NCI-H2227 treated with DMSO at 0.1 percent for 48 hours (cell line): ENCODE measurements around the gene DRD4.
"Not testable (repeated sequence)": the region's sequence is repeated elsewhere in the genome, so short reads cannot be mapped to it uniquely, and the experiment has no call there.

Experiments
- DNase-seq: peaks from one replicate; lab custom pipeline; 2025; lab: John Stamatoyannopoulos, UW

DRD4 gene

DNA sequence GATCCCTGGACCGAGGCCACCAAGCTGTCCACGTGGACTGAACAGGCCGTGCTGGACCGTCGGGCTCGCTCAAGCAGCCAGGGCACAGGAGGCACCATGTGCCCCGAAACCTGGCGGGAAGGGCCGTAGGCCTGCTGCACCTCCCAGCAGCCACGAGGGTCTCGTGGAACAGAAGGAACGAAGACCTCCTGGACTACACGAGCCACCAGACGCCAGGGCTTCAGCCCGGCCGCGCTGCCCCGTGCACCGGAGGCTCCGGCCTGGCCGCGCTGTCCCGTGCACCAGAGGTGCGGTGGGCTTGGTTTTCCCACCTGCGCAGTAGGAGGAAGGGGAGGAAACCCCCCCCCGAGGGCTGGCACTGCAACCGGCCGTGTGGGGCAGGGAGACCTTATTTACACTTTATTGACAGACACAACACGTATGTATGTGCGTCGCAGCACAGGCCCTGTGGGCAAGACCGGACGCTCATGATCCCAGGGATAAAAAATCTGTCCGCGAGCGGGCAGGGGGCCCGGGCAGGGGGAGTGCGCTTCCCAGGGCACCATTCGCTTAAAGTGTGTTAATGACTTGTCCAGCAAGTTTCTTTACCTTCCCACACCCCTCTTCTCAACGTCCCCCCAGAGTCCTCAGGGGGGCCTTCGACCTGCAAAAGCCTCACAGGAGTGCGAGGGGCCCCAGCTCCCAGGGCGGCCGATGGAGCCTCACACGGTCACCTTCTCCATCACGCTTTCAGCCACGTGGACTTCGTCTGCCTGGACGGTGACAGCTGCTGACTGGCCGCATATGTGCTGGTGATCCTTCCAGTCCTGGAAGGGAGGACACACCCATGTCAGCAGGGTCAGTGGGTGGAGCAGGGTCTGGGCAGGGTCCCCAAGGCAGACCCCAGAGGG lies 7.0 kb downstream of the DRD4 start:
- no peak for DNase-seq

DNA sequence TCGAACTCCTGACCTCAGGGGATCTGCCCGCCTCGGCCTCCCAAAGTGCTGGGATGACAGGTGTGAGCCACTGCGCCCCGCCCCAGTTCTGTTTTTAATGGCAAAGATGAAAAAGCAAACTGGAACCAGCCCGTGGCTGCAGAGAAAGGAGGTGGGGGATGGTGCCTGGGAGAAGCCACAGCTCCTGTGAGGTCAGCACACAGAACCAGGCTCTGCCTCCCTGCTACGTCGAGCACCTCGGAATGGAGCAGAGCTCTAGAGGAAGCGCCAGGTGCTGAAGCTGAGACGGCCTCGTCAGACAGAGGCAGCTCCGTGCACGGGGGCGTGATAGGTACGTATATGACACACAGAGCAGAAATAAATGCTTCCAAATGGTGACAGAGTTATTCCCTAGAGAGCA lies 8.5 kb downstream of the DRD4 start:
- DNase-seq = no peak

DNA sequence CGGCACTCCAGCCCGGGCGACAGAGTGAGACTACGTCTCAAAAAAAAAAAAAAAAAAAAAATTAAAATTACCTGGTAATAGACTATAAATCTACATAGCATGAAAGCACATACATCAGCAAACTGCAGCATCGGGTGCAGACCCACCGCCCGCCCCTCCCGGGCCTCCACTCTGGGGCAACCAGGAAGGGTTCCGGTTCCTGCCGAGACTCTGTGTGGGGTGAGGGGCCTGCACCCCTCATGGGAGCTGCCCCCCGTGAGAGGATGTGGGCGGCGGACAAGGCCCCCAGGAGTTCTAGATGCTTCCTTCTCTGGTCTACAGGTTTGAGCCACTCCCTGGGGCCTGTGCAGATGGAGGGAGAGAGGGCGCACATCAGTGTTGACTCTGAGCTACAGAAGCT lies 9.1 kb downstream of the DRD4 start:
- no peak for DNase-seq

DNA sequence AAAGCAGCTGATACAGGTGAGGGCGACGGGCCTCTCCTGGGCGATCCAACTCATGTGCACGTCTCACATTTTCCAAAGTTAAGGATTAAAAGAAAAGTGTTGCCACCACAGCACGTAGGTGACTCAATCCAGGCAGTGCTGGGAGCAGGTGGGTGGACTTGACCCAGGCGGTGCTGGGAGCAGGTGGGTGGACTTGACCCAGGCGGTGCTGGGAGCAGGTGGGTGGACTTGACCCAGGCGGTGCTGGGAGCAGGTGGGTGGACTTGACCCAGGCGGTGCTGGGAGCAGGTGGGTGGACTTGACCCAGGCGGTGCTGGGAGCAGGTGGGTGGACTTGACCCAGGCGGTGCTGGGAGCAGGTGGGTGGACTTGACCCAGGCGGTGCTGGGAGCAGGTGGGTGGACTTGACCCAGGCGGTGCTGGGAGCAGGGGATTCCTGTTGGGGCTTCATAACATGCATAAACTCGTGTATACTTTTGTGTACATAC lies 10.6 kb downstream of the DRD4 start:
- DNase-seq = not testable (repeated sequence)

DNA sequence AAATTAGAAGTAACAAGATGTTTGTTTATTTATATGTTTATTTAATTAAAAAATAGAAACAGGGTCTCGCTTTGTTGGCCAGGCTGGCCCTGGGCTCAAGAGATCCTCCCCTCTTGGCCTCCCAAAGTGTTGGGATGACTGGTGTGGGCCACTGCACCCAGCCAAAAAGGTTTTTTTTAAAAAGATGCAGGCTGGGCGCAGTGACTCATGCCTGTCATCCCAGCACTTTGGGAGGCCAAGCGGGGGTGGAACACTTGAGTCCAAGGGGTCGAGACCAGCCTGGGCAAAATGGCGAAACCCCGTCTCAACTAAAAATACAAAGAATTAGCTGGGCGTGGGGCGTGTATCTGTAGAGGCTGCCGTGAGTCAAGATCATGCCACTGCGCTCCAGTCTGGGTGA lies 13.4 kb downstream of the DRD4 start:
- no peak for DNase-seq

DNA sequence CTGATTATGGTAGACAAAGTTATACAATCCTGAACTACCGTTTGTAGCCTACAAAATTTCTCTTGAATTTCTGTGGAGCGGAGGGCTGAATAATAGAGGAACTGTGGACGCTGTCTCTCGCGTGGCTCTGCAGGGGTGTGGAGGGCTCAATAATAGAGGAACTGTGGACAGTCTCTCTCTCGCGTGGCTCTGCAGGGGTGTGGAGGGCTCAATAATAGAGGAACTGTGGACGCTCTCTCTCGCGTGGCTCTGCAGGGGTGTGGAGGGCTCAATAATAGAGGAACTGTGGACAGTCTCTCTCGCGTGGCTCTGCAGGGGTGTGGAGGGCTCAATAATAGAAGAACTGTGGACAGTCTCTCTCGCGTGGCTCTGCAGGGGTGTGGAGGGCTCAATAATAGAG lies 16.1 kb downstream of the DRD4 start:
- not testable (repeated sequence) for DNase-seq

DNA sequence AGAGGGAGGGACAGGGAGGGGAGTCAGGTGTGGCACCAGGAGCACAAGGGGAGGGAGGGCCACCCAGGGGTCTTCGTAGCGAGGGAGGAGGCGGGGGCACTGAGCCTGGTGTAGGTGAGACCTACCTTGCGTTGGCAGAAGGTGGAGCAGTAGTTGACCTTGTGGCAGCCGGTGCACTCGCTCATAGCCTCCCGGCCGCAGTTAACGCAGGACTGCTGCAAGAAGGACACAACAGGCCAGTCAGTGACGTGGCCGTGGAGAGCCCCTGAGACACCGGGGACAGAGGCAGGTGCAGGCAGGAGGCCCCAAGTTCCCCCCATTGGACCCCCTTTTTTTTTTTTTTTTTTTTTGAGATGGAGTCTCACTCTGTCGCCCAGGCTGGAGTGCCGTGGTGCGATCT lies 16.8 kb downstream of the DRD4 start:
- DNase-seq = no peak

DNA sequence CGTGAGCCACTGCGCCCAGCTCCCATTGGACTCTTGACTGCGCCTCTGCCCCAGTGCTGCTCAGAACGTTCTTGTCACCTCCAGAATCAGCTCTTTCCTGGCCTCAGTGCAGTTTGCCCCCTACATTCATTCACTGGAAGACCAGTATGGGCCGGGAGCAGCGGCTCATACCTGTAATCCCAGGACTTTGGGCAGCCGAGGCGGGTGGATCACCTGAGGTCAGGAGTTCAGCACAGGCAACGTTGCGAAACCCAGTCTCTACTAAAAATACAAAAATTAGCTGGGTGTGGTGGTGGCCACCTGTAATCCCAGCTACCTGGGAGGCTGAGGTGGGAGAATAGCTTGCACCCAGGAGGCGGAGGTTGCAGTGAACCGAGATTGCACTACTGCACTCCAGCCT lies 17.4 kb downstream of the DRD4 start:
- DNase-seq = not testable (repeated sequence)

DNA sequence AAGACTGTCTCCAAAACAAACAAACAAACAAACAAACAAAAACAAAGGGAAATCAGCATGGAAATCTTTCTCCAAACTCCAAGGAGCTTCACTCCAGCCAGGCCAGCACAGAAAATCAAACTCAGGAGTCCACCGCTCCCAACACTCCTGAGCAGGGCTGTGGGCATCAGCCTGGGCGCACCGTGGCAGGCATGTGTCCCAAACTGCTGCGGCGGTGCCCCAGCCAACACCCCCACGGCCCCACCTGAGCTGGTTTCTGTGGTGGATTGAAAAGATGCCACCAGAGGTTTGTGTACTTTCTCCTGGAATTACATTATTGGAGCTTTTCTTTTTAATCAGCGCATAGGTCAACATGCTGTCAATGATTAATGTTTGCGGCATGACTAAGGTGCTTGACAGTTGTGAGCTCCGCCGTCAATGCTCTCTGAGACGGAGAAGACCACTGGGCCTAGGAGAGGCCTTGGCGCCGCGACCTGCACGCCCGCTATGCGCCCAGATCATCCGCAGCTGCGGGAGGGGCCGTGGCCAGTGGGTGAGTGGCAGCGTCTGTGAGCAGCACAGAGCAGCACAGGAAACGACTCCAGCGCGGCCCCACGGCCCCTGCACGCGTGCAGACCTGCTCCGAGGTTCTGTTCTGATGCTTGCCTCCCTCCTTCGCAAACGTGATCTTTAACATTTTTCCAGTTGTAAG lies 18.1 kb downstream of the DRD4 start:
- no peak for DNase-seq

DNA sequence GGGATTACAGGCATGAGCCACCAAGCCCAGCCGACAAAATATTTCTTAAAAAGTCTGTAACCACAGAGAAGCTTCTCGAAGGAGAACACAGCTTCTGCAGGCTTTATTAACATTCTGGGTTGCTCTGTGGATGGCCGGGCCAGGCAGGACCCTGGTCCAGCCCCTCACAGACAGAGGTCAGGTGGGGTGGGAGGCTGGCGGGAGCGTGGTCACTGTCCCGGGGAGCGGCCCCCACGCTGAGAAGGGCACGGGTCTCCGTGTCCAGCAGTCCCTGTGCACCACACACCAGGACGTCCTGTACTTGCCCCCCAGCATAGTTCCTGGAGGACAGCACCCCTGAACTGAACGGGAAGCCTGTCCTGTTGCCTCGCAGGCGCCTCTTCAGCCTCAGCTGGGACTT lies 19.4 kb downstream of the DRD4 start:
- no peak for DNase-seq

DNA sequence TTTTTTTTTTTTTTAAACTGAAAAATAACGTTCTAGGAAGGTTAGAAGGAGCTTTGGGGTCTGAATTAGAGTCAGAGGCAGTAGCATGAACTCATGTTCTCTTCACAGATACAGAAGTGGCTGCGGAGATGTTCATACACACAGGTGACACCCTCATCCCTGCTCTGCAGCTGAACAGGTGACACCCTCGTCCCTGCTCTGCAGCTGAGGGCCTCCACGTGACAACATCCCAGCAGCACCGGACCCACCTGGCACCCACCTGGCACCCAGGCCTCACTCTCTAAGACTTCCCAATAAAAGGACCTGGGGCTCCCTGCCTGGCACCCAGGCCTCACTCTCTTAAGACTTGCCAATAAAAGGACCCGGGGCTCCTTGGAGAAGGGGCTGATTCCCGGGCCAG lies 19.8 kb downstream of the DRD4 start:
- no peak for DNase-seq

DNA sequence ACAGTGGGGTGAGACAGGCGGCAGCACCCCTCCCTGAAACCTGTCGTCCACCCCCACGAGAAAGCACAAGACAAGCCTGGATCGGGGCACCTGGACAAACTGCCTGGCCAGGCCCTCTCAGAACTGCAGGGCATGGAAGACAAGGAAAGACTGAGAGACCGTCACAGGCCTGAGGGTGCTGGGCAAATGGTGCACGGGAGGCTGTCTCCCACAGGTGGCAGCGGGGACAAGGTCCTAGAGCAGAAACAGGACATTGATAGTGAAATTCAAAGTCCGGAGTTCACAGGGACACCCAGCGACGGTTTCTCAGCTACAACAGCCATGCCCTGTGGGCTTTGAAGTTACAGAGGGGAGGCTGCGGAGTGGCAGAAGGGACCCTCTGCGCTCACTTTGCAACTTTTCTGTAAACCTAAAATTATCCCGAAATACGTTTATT lies 20.6 kb downstream of the DRD4 start:
- DNase-seq = no peak

DNA sequence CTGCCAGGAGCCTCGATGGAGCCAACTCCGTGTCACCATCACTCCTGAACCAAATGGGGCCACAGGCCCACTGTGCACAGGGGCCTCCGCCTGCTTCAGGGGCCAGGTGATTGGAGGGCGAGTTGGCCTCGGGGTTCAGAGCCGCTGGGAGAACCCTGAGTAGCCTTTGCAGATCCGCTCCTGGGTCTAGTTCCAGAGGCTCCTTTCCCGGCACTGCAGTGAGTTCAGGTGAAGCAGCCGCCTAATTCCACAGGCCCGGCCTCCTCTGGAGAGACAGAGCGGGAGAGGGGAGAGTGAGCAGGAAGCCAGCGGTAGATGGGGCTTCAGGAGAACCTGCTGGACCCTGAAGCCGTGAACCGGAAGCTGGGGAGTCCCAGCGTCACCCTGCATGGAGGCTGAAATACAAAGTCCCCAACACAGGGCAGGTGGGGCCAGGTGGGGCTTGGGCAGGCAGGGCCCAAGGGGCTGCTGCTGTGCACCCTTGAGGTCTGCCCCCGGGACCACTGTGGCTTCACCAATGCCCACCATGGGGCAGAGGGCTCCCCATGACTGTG lies 22.5 kb downstream of the DRD4 start:
- DNase-seq = no peak

DNA sequence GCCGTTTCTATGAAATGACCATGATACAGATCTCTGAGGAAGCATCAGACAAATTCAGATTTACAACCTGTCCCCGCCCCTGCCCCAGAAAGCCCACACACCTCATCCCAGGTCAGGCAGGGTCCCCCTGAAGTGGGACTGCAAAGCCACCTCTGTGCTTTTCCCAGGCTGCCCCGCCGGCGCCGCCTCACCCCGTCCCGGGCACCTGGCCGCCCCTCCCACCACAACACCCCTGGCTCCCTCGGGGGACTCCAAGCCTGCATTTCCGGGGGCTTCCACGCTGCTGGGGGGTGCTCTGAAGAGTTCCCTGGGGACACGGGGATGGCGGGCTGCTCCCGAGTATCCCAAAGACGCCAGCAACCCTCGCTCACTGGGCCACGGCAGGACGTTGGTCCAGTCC lies 23.2 kb downstream of the DRD4 start:
- no peak for DNase-seq

DNA sequence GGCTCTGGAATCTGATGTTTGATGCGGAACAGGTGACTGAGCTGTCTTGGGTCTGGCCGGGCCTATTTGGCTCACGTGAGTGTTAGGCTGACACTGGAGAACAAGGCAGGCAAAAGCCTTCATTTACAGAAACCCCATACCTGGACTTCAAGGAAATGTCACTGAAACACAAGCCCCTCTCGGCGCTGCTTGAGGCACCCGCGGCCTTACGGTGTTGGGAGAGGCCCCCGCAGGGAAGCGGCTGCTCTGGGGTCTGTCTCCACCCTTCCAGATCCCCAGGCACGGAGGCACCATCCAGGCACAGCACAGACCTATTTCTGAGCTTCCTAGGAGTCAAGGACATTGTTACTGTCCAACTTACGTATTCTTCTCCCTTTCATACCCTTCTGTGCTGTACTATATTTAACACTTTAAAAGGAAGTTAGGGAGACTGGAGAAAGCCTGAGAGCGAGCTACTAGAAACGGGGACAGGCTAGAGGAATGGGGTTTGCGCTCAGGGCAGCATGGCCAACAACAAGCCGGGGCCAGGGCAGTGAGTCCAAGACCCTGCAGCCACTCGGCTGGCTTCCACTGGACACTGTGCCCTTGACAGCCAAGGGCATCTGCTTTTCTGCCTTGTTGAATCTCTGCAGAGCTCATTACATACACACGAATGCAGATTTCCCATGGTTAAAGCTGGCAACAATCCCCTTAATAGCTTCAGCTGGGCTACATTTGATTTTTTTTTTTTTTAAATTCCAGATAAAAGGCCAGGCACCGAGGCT lies 23.8 kb downstream of the DRD4 start:
- DNase-seq = no peak

DNA sequence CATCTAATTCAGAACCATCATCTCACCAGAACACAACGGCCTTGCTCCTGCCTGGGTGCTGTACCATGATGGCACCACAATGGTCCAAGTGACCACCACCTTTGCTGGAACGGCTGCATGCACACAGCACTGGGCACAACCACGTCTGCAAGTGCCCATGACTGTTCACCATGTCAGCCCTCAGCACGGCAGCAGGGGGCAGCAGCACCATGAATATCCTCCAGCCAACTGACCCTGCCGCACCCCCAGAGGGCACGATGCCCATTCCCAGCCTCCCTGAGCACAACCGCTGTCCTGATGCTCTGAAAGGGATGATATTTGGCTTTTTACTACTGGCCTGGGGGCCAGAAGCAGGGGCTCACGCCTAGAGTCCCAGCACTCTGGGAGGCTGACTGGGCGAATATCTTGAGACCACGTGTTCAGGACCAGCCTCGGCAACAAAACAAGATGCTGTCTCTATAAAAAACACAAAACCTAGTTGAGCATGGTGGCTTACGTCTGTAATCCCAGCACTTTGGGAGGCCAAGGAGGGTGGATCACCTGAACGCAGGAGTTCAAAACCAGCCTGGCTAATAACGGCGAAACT lies 25.7 kb downstream of the DRD4 start:
- peak; percentile 21 for DNase-seq

DNA sequence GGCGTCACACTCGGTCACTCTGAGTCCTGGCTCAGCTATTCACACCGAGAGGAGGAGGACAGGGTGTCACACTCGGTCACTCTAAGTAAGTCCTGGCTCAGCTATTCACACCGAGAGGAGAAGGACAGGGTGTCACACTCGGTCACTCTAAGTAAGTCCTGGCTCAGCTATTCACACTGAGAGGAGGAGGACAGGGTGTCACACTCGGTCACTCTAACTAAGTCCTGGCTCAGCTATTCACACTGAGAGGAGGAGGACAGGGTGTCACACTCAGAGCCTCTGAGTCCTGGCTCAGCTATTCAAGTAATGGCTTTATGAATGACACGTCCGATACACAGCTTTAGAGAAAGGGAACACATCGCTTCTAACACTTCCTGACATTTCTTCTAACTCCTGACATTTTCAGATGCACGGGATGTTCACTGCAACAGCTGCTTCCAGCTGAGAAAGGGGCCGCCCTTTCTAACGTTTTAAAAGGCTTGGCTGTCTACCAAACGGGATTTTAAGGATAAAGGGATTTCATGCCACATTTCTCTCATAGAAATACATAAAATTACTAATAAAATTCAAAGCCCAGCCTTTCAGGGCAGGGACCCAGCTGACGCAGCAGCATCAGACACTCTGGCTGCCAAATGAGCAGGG lies 28.1 kb downstream of the DRD4 start:
- peak; percentile 60 for DNase-seq

DNA sequence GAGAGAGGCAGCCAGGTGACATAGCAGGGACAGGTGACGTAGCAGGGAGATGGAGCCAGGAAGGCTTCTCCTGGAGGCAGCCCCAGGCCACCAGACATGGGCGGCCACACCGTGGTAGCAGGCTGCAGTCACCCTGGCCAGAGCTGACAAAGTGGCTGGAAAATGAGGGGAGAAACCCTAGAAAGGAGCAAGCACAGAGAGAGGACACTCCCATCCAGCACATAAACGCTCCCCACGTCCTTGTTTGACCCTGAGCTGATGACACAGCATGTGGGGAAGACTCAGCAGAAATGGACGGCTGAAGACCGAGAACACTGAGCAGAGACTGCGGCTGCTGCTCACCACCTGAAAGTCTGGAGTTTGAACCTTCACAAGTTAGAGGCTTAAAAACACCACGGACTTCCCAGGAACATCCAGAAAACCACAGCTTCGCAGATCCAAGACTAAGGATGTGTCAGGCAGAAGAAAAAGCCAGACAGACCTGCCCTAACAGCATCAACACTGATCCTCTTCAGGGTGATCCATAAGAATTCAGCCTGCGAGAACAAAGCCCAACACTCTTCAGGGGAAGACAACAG lies 28.7 kb downstream of the DRD4 start:
- peak; percentile 70 for DNase-seq

DNA sequence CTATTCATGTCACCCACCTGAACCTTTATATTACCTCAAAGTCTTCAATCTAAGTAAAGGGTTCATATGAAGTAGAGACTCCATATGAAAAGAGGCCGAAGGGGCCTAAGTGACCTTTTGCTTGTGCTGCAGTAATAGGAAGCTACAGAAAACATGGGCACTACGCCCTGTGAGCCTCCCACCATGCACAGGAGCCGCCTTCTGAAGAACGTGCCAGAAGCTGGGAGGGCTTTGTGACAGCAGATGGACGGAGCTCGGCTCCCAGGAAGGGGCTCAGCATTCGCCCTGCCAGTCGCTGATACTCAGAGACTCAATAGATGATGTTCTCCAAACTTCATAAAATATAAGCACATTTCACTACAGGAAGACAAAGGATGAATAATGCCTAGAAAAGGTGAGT lies 36.8 kb downstream of the DRD4 start:
- no peak for DNase-seq

DNA sequence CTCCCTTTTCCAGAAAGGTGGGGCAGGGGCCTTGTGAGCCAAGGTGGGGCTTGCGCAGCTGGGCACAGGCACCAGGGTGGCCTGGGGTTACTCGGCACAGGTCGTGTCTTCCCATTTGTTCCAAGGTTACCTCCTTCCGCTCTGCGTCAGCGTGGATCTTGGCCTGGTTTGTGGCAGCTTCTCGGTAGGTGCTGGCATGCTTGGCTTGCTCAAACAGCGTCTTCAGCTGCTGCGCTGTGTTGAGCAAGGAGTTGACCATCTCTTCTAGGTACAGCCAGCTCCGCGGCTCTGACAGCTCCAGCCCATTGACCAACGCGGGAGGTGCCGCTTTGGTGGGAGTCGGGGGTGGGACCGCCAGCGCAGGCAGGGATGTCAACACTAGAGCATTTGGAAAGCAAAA lies 37.3 kb downstream of the DRD4 start:
- DNase-seq = no peak

DNA sequence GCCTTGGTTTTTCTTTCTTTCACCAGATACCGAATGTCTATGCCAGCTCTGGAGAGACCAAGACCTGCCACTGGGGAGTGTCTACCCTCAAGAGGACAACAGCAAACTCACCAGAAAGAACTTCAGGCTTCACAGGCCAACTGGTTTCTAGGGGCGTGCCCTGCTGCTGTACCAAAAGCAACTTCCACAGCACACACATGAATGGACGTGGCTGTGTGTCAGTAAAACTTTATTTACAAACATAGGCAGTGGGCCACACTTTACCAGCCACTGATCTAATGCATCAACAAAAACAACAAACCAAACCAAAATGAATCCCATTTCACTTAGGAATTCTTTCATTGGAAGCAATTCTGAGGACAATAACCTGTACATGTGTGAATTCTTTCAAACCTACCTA lies 41.2 kb downstream of the DRD4 start:
- DNase-seq = no peak
